Measurements from ENCODE around the gene RABAC1.
"Not testable (repeated sequence)": the region's sequence is repeated elsewhere in the genome, so short reads cannot be mapped to it uniquely, and the experiment has no call there.

RABAC1 gene

GRCh38 chr19:41915776-41916414, 43.2 kb downstream of the RABAC1 start:
- DNase-seq (ENCODE audit: low spot score) = no peak

- no peak for DNase-seq (ENCODE audit: low spot score)
Observed at GRCh38 chr19:41915021-41915775, 43.9 kb downstream of the RABAC1 start.

- not testable (repeated sequence) for DNase-seq (ENCODE audit: low spot score)
Observed at GRCh38 chr19:41914424-41914834, 44.7 kb downstream of the RABAC1 start.

GRCh38 chr19:41913538-41914423, 45.3 kb downstream of the RABAC1 start:
- DNase-seq (ENCODE audit: low spot score) = no peak

GRCh38 chr19:41912899-41913537, 46.1 kb downstream of the RABAC1 start:
- DNase-seq (ENCODE audit: low spot score) = no peak

- no peak for DNase-seq (ENCODE audit: low spot score)
Observed at GRCh38 chr19:41911889-41912731, 47.0 kb downstream of the RABAC1 start.

GRCh38 chr19:41910992-41911888, 47.9 kb downstream of the RABAC1 start:
- DNase-seq (ENCODE audit: low spot score) = no peak

- DNase-seq (ENCODE audit: low spot score) = no peak
Observed at GRCh38 chr19:41910240-41910991, 48.7 kb downstream of the RABAC1 start.

GRCh38 chr19:41909706-41910105, 49.4 kb downstream of the RABAC1 start:
- no peak for DNase-seq (ENCODE audit: low spot score)

- no peak for DNase-seq (ENCODE audit: low spot score)
Observed at GRCh38 chr19:41908724-41909464, 50.2 kb downstream of the RABAC1 start.

GRCh38 chr19:41907994-41908615, 51.0 kb downstream of the RABAC1 start:
- DNase-seq (ENCODE audit: low spot score) = no peak

- no peak for DNase-seq (ENCODE audit: low spot score)
Observed at GRCh38 chr19:41906916-41907680, 52.0 kb downstream of the RABAC1 start.
